WTC11 (cell line): ENCODE measurements around the gene TSHZ3.

Experiments
- CTCF ChIP-seq: fragments of 200-600 bp; IDR thresholded peaks from 2 replicates; pipeline ENCODE4 v1.8.0; 2022; ENCODE audit warnings: antibody characterized with exemption
- FOXJ3 ChIP-seq: sonication (generic); formaldehyde crosslinking; IDR thresholded peaks from 2 replicates; pipeline ENCODE4 v1.9.0; 2021; ENCODE audit warnings: missing genetic modification reagents, mild to moderate bottlenecking, borderline replicate concordance
- JUN ChIP-seq: sonication (generic); formaldehyde crosslinking; IDR thresholded peaks from 2 replicates; pipeline ENCODE4 v1.8.0; 2023; ENCODE audit warnings: mild to moderate bottlenecking, missing genetic modification reagents
- NFYB ChIP-seq: sonication (generic); formaldehyde crosslinking; conservative IDR thresholded peaks from 2 replicates; pipeline ENCODE4 v1.8.0; 2022; ENCODE audit warnings: low read depth, missing genetic modification reagents
- NR2C2 ChIP-seq: sonication (generic); formaldehyde crosslinking; IDR thresholded peaks from 2 replicates; pipeline ENCODE4 v1.8.0; 2022; ENCODE audit warnings: mild to moderate bottlenecking, missing genetic modification reagents
- RELA ChIP-seq: sonication (generic); formaldehyde crosslinking; IDR thresholded peaks from 2 replicates; pipeline ENCODE4 v1.8.1; 2022; ENCODE audit warnings: missing genetic modification reagents, mild to moderate bottlenecking, borderline replicate concordance
- SMAD4 ChIP-seq: sonication (generic); formaldehyde crosslinking; IDR thresholded peaks from 2 replicates; pipeline ENCODE4 v1.8.0; 2022; ENCODE audit warnings: mild to moderate bottlenecking, missing genetic modification reagents
- TCF7 ChIP-seq: sonication (generic); formaldehyde crosslinking; IDR thresholded peaks from 2 replicates; pipeline ENCODE4 v1.8.0; 2022; ENCODE audit warnings: mild to moderate bottlenecking, low read depth, missing genetic modification reagents, moderate library complexity
- ZNF219 ChIP-seq: sonication (generic); formaldehyde crosslinking; IDR thresholded peaks from 2 replicates; pipeline ENCODE4 v1.8.0; 2023; ENCODE audit warnings: missing genetic modification reagents, mild to moderate bottlenecking, borderline replicate concordance
- ZNF512 ChIP-seq: sonication (generic); formaldehyde crosslinking; IDR thresholded peaks from 2 replicates; pipeline ENCODE4 v1.8.1; 2022; ENCODE audit warnings: missing genetic modification reagents, borderline replicate concordance
- TF ChIP-seq, protein P1 (sequence below): fragments of 250-450 bp; sonication (Bioruptor Pico); IDR thresholded peaks from 2 replicates; pipeline ENCODE4 v1.8.0; 2021; ENCODE audit warnings: mild to moderate bottlenecking
- TF ChIP-seq, protein P2 (sequence below): sonication (generic); formaldehyde crosslinking; IDR thresholded peaks from 2 replicates; pipeline ENCODE4 v1.8.0; 2022; ENCODE audit warnings: mild to moderate bottlenecking, missing genetic modification reagents

DNA sequence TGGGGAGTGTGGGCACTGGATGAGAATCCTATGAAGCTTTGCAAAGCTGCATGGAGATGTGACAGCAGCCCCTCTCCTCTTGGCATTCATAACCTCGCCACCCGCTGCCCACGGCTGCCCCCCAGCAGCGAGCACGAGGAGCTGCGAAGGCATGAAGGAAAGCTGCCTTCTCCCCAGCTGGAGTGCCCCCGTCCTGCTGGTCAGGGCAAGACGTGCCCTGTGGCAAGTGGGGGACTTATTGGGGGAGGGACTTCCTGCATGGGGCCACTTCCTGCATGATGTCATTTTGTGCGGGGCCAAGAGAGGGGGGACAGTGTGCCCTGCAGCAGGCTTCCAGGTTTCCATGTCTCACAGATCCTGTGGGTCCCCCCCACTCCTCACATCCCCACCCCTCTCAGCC, 85.9 kb downstream of the TSHZ3 start:
- TF ChIP-seq CTCF = no peak
- no peak for TF ChIP-seq ZNF512 (CRISPR knock-in tag)
- TF ChIP-seq, protein P1, sequence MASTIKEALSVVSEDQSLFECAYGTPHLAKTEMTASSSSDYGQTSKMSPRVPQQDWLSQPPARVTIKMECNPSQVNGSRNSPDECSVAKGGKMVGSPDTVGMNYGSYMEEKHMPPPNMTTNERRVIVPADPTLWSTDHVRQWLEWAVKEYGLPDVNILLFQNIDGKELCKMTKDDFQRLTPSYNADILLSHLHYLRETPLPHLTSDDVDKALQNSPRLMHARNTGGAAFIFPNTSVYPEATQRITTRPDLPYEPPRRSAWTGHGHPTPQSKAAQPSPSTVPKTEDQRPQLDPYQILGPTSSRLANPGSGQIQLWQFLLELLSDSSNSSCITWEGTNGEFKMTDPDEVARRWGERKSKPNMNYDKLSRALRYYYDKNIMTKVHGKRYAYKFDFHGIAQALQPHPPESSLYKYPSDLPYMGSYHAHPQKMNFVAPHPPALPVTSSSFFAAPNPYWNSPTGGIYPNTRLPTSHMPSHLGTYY (CRISPR knock-in tag) = no peak
- TF ChIP-seq, protein P2, sequence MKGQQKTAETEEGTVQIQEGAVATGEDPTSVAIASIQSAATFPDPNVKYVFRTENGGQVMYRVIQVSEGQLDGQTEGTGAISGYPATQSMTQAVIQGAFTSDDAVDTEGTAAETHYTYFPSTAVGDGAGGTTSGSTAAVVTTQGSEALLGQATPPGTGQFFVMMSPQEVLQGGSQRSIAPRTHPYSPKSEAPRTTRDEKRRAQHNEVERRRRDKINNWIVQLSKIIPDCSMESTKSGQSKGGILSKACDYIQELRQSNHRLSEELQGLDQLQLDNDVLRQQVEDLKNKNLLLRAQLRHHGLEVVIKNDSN (CRISPR knock-in tag) = no peak
- TF ChIP-seq FOXJ3 (CRISPR knock-in tag) = no peak
- TF ChIP-seq ZNF219 = no peak
- no peak for TF ChIP-seq RELA (CRISPR knock-in tag)
- TF ChIP-seq NR2C2 (CRISPR knock-in tag) = no peak
- no peak for TF ChIP-seq SMAD4
- TF ChIP-seq NFYB = no peak
- TF ChIP-seq JUN (CRISPR knock-in tag) = no peak
- TF ChIP-seq TCF7 = no peak
